ENCODE data around the gene RMDN2.
A peak's percentile ranks its signal among the peaks of the same experiment; 100 is the strongest.
"Not testable (repeated sequence)": the region's sequence is repeated elsewhere in the genome, so short reads cannot be mapped to it uniquely, and the experiment has no call there.

The RMDN2 gene

DNA sequence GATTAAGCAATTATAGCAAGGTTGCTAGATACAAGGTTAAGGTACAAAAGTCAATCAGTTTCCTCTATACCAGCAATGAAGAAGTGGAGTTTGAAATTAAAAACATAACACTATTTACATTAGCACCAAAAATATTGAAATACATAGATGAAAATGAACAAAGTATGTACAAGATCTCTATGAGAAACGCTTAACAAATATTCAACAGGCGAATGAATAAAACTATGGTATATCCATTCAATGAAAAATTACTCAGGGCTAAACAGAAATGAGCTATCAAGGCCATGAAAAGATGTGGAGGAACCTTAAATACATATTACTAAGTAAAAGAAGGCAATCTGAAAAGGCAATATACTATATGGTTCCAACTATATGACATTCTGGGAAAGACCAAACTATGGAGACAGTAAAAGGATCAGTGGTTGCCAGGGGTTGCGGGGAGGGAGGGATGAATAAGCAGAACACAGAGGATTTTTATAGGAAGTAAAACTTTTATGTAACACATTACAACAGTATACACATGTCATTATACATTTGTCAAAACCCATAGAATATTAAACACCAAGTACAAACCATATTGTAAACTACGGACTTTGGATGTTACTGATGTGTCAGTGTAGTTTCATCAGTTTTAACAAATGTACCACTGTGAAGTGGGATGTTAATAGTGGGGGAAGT lies 62.1 kb downstream of the RMDN2 start:
- no peak for DNase-seq (ENCODE audit: low read depth in 2 of 2)

DNA sequence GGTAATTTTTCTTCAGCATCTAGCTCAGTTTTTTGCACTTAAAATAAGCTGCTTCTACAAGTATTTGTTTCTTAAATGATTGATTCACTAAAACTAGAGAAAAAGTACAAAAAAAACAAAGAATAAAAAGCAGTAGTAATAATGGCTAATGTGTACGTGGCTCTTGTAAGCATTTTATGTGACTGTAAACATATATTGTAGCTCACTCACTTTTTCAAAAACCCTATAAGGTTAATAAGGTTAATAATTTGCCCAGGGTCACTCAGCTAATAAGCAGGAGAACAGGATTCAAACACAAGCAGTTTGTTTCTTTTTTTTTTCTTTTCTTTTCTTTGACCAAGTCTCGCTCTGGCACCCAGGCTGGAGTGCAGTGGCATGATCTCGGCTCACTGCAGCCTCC lies 67.5 kb downstream of the RMDN2 start:
- no peak for DNase-seq (ENCODE audit: low read depth in 2 of 2)

DNA sequence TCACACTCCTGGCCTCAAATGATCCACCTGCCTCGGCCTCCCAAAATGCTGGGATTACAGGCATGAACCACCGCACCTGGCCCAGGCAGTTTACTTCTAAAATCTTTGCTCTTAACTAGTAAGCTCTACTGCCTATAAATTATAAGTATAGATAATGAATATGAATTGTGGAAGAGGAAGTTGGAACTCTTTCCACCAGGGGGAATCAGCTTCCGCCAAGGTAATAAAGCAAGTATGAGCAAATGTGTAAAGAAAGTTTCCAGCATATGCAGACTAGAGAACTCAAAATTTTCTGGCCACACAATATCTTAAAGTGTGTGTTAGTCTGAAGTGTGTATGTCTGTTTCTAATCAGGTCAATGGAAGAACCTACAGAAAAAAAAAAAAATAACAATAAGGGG lies 68.1 kb downstream of the RMDN2 start:
- DNase-seq (ENCODE audit: low read depth in 2 of 2): no peak

DNA sequence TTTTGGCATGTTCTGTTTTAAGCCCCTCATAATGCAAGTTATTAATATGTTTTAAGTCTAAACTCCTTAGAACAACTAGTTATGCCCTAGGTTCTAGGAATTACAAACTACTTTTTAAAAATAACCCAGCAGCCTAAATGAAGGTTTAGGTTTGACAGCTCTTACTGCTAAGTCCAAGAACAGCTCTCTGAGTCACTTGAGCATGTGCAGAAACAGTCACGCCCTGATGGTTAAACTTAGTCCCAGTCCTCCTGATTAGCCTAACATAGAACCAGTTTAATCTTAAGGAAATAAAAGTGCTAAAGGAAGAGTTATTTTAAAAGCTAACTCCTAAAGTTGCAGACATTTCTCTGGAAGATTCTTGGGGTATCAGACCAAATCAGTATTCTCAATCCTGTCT lies 72.5 kb downstream of the RMDN2 start:
- no peak for DNase-seq (ENCODE audit: low read depth in 2 of 2)

DNA sequence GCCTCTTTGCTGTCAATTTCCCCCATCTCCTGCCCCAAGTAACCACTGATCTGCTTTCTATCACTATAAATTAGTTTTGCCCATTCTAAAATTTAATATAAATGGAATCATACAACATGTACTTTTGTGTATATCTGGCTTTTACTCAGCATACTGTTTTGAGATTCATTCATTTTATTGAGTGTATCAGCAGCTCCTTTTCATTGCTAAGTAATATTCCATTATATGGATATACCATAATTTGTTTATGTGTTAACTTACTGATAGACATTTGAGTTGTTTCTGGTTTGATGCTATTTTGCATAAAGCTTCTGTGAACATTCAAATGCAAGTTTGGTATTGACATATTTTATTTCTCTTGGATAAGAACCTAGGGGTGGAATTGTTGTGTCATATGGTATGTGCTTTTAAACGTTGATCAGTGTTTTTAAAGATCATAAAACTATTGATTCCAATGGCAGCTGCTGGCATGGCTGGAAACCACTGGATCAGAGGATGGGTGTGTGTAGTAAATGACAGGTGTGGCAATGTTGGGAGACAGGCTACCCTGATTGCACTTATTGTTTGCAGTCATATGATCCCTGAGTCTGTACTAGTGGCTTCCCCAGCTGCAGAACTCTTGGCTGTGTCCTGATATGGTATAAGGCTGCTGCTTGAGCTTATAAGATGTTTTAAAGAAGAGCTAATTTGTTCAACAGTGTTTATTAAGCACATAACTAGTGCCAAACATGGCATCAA lies 75.6 kb downstream of the RMDN2 start:
- DNase-seq (ENCODE audit: low read depth in 2 of 2): no peak

DNA sequence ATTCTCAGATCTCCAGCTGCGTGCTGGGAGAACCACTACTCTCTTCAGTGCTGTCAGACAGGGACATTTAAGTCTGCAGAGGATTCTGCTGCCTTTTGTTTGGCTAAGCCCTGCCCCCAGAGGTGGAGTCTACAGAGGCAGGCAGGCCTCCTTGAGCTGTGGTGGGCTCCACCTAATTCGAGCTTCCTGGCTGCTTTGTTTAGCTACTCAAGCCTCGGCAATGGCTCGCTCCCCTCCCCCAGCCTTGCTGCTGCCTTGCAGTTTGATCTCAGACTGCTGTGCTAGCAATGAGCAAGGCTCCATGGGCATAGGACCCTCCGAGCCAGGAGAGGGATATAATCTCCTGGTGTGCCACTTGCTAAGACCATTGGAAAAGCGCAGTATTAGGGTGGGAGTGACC lies 85.1 kb downstream of the RMDN2 start:
- DNase-seq (ENCODE audit: low read depth in 2 of 2): not testable (repeated sequence)

DNA sequence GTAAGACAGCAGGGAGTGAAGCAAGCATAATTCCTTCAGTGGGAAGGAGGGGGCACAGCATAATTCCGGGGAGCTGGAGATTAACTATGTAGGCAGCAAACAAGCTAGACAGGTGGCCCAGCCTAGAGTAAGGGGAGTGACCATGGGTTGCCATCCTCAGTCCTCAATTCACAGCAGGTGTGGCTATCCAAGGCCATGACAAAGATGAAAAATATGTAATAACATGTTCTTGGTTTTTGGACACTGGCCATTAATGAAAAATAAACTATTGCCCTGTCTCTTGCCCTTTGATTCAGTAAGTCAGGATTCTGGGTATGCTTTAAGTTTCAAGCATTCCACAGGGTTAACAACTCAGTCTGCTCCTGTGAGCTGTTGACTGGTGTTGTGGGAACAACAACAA lies 85.9 kb downstream of the RMDN2 start:
- DNase-seq (ENCODE audit: low read depth in 2 of 2): no peak

DNA sequence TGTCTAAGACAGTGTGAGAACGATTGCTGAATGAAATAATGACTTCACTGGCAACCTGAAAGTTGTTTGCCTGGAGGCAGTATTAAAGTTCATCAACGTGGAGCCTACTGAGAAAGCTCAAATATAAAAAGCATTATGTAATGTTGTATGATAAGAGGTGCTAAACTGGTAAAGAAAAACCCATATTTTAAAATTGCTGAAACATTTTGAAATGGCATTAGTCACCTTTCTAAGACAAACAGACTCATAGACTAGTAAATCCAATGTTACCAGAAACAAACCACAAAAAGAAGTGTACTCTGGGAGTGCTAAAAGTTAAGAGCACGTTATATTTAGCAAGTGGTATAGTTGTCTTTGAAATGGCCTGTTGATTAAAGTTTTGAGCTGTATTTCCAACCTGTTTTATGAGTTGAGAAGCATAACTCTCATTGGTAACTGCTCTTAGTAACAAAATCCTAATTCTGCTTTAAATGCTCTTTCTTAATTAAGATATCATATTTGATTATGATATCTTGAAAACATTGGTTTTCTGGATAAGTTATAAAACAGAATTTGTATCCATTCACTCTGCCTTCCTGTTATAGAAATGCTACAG lies 88.2 kb downstream of the RMDN2 start:
- DNase-seq (ENCODE audit: low read depth in 2 of 2): no peak

DNA sequence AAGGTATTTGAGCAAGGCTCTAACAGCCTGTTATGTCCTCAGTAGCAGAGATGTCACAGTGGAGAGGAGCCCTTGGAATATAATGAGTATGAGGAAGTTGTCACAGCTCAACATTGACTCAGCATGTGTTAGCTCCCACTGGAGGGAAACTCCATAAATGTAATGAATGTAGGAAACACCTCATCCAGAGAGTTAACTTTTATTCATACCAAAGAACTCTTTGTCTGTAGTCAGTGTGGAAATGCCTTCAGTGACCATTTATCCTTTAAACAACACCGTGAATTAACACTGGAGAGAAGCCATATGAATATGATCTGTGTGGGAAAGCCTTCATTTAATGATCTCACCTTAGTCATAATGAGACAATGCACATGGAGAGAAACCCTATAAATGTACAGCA lies 91.1 kb downstream of the RMDN2 start:
- no peak for DNase-seq (ENCODE audit: low read depth in 2 of 2)

DNA sequence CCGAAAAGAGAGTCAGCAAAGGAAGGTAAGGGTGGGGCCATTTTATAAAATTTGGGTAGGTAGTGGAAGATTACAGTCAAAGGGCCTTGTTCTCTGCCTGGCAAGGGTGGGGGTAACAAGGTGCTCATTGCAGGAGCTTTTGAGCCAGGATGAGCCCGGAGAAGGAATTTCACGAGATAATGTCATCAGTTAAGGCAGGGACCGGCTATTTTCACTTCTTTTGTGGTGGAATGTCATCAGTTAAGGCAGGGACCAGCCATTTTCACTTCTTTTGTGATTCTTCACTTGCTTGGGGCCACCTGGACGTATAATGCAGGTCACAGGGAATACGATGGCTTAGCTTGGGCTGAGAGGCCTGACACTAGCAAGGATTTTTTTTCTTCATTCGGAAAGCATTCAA lies 92.7 kb downstream of the RMDN2 start:
- DNase-seq (ENCODE audit: low read depth in 2 of 2): no peak

DNA sequence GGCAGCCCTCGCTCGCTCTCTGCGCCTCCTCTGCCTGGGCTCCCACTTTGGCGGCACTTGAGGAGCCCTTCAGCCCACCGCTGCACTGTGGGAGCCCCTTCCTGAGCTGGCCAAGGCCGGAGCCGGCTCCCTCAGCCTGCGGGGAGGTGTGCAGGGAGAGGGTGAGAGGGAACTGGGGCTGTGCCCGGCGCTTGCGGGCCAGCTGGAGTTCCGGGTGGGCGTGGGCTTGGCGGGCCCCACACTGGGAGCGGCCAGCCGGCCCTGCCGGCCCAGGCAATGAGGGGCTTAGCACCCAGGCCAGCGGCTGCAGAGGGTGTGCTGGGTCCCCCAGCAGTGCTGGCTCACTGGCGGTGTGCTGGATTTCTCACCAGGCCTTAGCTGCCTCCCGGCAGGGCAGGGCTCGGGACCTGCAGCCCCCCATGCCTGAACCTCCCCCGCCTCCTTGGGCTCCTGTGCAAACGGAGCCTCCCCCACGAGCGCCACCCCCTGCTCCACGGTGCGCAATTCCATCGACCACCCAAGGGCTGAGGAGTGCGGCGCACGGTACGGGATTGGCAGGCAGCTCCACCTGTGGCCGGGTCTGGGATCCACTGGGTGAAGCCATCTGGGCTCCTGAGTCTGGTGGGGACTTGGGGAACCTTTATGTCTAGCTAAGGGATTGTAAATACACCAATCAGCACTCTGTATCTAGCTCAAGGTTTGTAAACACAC lies 95.4 kb downstream of the RMDN2 start:
- not testable (repeated sequence) for DNase-seq (ENCODE audit: low read depth in 2 of 2)

DNA sequence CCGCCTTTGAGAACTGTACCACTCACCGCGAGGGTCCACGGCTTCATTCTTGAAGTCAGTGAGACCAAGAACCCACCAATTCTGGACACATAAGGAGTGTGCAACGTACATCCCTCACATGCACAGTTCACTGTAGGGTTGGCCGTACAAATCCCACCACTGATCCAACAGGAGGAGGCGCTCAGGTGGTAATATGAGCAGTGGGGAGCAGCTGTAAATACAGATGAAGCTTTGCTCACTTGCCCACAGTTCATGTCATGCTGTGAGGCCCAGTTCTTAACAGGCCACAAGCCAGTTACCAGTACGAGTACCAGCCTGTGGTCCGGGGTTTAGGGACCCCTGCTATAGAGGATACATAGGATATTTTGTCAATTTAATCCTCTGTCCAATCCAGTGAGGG lies 96.5 kb downstream of the RMDN2 start:
- no peak for DNase-seq (ENCODE audit: low read depth in 2 of 2)

DNA sequence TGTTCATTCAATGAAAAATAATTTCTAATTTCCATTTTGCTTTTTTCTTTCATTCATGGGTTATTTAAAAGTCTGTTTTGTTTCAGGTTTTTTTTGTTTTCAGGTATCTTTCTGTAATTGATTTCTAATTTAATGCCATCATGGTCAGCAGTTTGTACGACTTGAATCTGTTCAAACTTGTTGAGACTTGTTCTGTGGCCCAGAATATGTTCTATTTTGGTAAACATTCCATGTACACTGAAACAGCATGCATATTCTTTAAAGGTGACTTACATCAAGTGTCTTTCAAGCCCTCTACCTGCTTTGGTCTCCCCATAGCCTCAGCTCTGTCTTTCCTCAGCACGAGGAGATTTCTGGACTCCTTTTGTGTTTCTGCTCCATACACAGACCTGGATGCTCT lies 101.8 kb downstream of the RMDN2 start:
- no peak for DNase-seq (ENCODE audit: low read depth in 2 of 2)

DNA sequence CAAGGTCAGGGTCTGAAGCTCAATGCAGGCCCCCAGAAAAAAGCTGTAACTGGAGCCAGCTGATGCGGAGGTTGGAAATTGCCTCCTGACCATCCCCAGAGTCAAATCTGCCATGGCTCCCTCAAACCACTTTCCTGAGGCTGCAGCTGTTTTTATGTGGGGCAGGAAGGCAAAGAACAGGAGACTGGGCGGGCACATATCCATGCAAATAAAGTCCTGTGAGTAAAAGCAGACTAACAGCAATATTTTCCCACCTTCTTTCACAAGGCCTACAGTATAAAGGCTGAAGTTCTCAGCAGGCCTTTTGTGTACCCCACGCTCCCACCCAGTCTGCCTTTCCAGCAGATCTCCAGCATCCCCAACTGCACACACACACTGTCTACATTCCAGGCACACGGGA lies 103.7 kb downstream of the RMDN2 start:
- no peak for DNase-seq (ENCODE audit: low read depth in 2 of 2)

DNA sequence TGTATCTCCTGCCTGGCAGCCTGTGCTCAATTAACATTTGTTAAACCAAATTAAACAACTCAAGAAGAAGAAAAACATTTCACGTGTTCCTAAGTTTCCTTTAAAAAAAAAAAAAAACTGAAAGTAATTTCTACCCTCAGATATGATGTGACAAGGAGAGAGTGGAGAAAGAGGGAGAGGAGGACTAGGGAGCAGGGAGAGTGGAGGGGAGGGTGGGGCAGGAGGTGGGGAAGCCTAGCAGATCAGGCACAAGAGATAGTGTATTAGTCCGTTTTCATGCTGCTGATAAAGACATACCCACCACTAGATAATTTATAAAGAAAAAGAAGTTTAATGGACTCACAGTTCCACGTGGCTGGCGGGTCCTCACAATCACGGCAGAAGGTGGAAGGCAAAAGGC lies 104.4 kb downstream of the RMDN2 start:
- no peak for DNase-seq (ENCODE audit: low read depth in 2 of 2)

DNA sequence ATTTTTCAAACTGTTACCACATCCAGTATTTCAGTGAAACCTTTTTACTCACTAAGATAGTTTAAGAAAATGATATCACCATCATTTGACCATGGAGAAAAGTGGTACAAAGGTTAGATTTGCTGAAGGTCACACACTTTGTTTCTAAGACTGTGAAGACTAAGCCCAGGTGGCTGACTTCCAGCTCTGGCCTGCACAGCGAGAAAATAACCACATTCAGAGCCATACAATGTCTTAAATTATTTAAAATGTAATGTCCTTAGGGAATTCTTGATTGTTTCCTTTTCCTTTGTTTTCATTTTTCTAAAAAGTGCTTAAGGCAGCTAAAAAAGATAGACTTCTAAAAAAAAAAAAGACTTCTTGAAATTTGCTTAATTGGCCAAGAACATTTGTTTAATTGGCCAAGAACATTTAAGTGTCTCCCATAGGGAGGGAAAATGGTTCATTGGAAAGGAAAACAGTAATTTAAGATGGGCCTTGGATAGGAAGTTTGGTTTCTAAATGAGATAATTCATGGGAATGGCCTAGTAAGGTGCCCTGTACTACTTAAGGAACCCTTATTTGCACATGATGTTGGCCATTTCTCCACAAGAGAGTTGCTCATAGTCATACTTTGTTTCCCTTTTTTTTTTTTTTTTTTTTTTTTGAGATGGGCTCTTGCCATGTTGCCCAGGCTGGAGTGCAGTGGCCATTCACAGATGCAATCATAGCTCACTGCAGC lies 105.7 kb downstream of the RMDN2 start:
- no peak for DNase-seq (ENCODE audit: low read depth in 2 of 2)

DNA sequence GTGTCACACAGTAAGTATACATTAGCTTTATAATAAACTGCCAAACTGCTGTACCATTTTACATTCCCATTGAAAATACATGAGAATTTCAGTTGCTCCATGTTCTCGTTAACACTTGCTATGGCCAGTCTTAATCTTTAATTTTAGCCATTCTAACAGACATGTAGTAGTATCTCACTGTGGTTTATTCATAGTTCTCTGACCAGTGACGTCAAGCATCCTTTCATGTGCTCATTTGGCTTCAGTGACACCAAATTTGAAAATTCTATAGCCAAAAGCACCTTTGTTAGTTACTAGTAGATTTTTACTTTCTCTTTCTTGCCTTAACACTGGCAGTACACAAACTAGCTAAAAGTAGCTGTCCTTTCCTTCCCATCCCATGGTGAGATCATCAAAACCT lies 107.9 kb downstream of the RMDN2 start:
- no peak for DNase-seq (ENCODE audit: low read depth in 2 of 2)

DNA sequence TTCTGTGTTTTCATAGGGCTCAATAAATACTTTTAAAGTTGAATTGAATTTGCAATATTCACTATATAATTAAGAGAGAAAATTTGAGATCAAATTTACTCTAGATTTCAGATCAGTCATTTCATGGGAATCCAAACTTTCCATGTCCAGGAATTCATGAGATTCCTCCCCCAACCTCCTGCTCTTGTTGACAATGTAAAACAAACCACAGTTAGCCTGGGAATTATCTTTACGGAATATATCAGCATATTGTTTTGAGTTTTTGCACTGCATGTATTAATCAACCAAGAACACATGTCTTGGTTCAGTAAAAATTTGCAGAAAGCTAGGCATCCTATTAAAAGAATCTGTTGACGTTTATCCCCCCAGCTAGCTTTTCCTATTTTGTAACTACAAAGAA lies 108.6 kb downstream of the RMDN2 start:
- DNase-seq (ENCODE audit: low read depth in 2 of 2): no peak

DNA sequence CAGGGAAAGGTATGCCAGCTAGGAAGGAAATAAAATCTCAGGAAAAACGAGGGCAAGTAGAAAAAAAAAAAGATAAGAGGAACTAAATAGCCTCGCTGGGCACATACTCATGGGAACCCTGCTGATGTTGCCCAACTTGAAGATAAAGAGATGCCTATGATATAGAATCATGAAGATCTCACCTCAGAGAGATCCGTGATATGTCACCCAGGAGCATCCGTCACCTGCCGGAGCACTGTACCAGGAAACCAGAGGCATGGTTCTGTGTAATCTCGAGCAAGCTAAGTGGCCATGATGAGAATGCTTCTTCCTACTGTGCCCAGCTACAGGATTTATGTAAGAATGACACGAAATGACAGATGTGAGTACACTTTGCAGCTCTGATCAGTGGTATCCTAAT lies 110.9 kb downstream of the RMDN2 start:
- DNase-seq (ENCODE audit: low read depth in 2 of 2): no peak

DNA sequence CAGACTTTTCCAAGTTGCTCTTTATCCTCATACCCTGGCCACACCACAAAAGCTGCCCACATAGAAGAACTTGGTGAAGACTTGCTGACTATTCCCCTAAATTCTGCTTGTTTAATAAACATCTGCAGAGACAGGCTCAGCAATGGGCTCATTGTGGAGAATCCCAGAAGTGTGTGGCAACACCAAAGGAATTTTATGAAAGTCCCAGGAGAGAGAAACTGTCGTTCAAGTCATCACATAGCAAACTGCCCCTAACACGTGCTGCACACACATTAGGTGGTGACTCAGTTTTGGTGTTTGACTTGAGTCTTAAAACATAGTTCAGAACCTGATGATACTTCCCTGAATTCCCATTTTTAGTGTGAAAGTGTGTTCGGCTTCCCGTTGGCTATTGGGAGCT lies 112.2 kb downstream of the RMDN2 start:
- no peak for DNase-seq (ENCODE audit: low read depth in 2 of 2)

DNA sequence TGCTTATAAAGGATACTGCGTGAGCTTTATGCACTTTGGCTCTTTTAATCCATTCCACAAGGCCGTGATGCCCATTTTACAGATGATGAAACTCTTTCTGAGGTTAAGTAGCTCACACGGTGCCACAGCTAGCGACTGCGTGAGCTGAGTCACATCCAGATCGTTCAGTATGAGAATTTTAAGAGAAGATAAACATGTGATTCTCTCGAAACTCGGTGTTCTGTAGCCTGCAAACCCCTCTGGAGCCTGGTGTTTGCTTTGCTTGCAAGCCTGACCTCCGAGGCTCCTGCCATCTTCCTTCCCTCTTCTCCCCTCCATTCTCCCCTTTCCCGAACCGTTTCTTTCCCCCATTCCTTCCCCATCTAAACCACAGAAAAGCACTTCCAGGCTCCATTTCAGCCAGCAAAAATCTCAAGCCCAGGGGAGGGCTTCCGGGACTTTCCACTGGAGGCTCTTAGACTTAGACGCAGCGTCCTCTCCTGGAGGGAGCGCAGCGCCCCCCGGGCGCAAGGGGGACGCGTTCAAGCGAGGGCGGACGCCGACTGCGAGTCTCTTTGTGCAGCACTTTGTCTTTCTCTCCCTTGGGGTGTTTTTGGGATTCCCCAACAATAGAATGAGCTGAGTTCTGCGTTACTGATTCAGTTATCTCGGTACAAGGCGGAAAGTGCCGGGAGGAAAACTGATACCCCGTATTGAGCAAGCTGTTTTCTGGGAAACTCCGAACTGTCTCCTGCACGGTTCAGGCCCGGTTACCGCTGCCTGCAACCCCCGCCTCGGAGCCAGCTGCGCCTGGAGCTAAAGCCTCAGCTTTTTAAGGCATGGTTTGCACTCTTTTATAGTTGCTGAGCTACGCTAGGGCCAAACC lies 112.9 kb downstream of the RMDN2 start:
- peak; percentile 13 to 16 for DNase-seq (ENCODE audit: low read depth in 2 of 2)
